ENCODE measurements around the gene ETV3L.

DNA sequence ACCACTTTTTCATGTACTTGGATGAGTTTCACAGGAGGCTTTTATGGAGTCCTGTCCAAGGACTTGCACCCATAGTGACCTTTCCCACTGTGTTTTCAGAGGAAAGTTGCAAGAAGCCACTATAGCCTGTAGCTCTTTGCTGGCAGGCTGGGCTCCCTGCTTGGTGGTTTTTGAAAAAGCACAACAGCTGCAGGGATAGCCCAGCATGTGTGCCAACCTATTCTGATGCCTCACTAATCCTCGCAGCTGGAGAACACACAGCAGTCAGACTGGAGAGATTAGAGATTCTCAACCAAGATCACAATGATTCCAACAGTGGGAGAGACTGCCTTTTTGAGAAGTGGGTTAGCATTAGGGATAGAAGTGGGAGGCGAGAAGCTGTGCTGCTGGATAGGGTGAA, 30.0 kb downstream of the ETV3L start:
- TF ChIP-seq, protein P1, sequence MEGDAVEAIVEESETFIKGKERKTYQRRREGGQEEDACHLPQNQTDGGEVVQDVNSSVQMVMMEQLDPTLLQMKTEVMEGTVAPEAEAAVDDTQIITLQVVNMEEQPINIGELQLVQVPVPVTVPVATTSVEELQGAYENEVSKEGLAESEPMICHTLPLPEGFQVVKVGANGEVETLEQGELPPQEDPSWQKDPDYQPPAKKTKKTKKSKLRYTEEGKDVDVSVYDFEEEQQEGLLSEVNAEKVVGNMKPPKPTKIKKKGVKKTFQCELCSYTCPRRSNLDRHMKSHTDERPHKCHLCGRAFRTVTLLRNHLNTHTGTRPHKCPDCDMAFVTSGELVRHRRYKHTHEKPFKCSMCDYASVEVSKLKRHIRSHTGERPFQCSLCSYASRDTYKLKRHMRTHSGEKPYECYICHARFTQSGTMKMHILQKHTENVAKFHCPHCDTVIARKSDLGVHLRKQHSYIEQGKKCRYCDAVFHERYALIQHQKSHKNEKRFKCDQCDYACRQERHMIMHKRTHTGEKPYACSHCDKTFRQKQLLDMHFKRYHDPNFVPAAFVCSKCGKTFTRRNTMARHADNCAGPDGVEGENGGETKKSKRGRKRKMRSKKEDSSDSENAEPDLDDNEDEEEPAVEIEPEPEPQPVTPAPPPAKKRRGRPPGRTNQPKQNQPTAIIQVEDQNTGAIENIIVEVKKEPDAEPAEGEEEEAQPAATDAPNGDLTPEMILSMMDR (IDR thresholded peaks at IDR 0.05 in 8 of 11, conservative IDR thresholded peaks at IDR 0.05 in 3 of 11) = no peak
- no peak for TF ChIP-seq POLR2A (IDR thresholded peaks at IDR 0.05)

Measured in spleen (tissue), 7 donors.